HG03064 (cell line): ENCODE measurements around the gene ARID1B.
A peak's percentile ranks its signal among the peaks of the same experiment; 100 is the strongest.

Source experiments
- ATAC-seq: cut with Tn5 transposase; IDR thresholded peaks from one replicate; pipeline ENCODE4 v1.9.1; 2021; ENCODE audit warnings: low read depth; ENCODE audit not compliant: unreplicated experiment

The ARID1B gene

GRCh38 chr6:157065366-157065765 is 288.2 kb downstream of the ARID1B start:
- no peak for ATAC-seq

GRCh38 chr6:157066781-157067491 is 289.8 kb downstream of the ARID1B start:
- ATAC-seq, result no peak

- no peak for ATAC-seq
Measured at GRCh38 chr6:157067507-157067906, 290.3 kb downstream of the ARID1B start.

- peak; percentile 98 for ATAC-seq
Measured at GRCh38 chr6:157068691-157069324, 291.6 kb downstream of the ARID1B start.

GRCh38 chr6:157069585-157069984 is 292.4 kb downstream of the ARID1B start:
- ATAC-seq, result no peak

GRCh38 chr6:157070403-157071107 is 293.4 kb downstream of the ARID1B start:
- no peak for ATAC-seq

- no peak for ATAC-seq
Measured at GRCh38 chr6:157072128-157072527, 294.9 kb downstream of the ARID1B start.

GRCh38 chr6:157073596-157073995 is 296.4 kb downstream of the ARID1B start:
- ATAC-seq, result no peak

GRCh38 chr6:157074969-157075368 is 297.8 kb downstream of the ARID1B start:
- no peak for ATAC-seq

GRCh38 chr6:157075549-157076450 is 298.6 kb downstream of the ARID1B start:
- ATAC-seq, result no peak

GRCh38 chr6:157076451-157076822 is 299.3 kb downstream of the ARID1B start:
- ATAC-seq, result no peak

GRCh38 chr6:157077251-157077650 is 300.1 kb downstream of the ARID1B start:
- ATAC-seq, result no peak

- no peak for ATAC-seq
Measured at GRCh38 chr6:157078326-157078725, 301.1 kb downstream of the ARID1B start.

- ATAC-seq, result no peak
Measured at GRCh38 chr6:157079277-157079676, 302.1 kb downstream of the ARID1B start.

GRCh38 chr6:157079771-157080170 is 302.6 kb downstream of the ARID1B start:
- ATAC-seq, result no peak

- no peak for ATAC-seq
Measured at GRCh38 chr6:157080986-157081391, 303.8 kb downstream of the ARID1B start.

GRCh38 chr6:157083343-157083742 is 306.2 kb downstream of the ARID1B start:
- ATAC-seq, result no peak

- no peak for ATAC-seq
Measured at GRCh38 chr6:157086632-157087031, 309.5 kb downstream of the ARID1B start.

GRCh38 chr6:157087974-157088373 is 310.8 kb downstream of the ARID1B start:
- no peak for ATAC-seq

GRCh38 chr6:157088841-157089240 is 311.7 kb downstream of the ARID1B start:
- ATAC-seq, result no peak

- no peak for ATAC-seq
Measured at GRCh38 chr6:157089258-157089657, 312.1 kb downstream of the ARID1B start.
